Activated CD8-positive, alpha-beta memory T cell treated with anti-CD3 and anti-CD28 coated beads, Interleukin-2, amount 50 U/mL, for 24 hours (primary cell): Measurements from ENCODE around the gene KAT2A.

Experiments used
- DNase-seq: peaks from one replicate; pipeline ENCODE4 v3.0.0-alpha.2; 2020; ENCODE audit errors: extremely low read depth

KAT2A gene

DNA sequence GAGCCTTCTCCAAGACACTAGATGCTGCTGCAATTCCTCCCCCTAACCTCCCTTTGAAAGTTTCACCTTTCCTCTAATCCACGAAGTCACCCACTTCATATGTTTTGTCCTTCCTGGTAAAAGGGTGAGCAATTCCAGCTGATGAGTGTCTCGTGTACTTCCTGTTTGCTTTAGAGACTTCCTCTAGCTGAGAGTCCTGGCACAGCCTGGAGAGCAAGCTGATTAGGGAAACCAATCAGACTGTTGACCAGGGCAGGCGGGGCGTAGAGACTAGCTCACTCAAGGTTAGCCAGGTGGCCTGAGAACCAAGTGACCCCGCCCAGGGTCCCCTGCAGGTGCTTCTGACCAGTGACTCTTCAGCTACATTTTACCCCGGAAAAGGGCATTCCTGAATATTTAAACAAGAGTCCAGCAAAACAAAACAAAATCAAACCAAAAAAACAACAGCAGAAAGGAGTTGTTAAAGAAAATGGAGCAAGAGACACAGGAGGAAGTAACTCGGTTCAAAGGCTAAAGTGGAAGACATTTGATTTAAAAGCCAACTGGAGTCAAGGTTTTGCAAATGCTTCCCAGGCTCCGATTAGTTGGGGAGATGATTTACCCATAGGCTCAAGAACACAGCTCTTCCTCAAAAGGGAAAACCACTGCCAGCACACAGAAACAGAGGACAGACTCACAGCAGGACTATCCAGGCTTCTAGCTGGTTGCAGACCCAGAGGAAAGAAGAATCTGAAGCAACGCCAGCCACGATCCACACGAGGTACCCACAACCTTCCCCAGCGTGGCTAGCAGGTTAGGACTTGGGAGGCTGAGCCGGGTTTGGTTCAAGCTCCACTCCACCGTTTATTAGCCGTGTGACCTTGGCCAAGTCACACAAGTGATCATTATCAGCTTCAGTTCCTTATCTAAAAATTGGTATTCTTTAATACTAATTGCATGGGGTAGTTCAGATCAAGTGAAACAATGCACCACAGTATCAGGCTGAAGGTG, 14.8 kb upstream of the KAT2A start:
- DNase-seq = no peak

DNA sequence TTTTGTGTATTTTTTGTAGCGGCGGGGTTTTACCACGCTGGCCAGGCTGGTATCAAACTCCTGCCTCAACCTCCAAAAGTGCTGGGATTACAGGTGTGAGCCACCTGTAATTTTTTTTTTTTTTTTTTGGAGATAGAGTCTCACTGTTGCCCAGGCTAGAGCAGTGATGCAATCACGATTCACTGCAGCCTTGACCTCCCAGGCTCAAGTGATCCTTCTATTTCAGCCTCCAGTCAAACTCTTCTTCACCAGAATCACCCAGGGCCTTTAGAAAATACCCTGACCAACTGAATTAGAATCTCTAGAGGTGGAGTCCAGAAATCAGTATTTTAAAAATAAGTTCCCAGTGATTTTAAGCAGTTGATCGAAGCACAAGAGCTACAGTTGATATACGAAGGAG, 14.0 kb upstream of the KAT2A start:
- no peak for DNase-seq

DNA sequence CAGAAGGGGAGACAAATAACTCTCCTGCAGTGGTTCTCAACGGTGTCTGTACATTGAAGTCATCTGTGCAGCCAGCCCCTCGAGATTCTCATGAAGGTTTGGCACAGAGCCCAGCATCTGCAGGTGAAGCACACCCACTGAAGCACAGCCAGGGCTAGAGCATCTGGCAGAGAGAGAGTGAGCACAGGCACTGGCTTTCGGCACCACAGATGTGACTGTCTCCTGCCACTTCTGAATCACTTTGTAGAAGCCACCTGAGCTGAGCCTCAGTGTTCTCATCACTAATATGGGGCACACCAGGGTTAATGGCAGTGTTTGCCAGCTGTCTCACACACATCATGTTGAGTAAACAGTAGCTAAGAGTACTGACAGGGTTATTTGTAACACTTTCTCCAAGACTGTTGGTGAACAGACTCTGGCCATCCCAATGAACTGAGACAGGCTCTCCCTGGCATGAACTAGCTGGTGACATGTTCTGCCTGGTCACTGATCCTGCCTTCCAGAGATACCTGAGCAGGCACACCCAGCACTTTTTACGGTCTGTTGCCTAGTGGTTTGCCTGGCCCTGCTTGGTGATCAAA, 12.4 kb upstream of the KAT2A start:
- DNase-seq = no peak

DNA sequence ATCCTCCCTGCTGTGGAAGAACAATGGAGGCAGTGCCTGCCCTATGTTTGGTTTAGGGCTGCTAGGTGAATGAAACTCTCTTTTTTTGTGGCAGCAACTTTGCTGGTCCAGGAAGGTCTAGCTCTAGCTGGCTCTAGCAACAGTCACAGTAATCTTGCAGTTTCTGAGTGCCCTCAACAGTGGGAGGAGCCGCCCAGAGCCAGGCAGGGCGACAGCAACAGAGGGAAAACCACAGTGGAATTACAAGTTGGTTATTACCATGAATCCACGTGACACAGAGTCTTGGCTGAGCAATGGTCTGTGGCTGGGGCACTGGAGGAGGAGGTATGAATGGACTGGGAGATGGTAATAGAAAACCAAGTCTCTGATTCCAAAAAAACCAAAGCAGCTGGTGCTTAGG, 11.8 kb upstream of the KAT2A start:
- DNase-seq = no peak

DNA sequence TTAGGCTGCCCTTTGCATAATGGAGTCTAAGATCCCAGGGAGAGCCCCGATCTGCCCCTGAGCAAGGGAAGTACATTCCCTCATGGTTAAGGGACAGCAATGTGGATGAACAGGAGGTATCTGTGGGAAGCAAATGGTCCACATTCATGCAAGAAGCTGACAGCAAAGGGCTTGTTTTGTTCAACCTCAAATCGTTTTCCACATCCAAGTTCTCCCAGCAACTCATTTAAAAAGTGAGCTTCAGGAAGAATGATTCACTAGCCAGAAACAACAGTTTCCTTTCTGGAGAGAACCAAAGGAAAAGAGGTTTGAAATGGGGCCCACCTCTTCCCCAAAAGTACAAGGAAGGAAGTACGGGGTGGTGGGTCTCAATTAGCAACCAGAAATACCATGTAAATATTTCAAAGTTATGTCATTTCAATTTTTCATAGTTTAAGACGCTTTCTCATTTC, 10.8 kb upstream of the KAT2A start:
- no peak for DNase-seq

DNA sequence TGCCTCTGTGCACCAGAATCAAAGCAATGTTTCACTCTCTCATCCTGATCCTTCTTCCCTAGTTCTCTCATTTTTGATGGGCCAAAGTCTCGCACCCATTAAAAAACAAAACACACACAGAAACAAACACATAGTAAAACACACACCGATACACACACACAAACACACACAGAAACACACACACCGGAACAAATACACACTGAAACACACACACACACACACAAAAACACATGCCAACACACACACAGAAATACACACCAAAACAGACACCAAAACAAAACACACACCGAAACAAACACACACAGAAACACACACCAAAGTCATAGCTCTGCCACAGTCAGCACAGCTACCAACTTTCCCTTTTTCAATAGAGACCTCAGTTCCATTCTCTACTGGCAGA, 10.1 kb upstream of the KAT2A start:
- DNase-seq = no peak

DNA sequence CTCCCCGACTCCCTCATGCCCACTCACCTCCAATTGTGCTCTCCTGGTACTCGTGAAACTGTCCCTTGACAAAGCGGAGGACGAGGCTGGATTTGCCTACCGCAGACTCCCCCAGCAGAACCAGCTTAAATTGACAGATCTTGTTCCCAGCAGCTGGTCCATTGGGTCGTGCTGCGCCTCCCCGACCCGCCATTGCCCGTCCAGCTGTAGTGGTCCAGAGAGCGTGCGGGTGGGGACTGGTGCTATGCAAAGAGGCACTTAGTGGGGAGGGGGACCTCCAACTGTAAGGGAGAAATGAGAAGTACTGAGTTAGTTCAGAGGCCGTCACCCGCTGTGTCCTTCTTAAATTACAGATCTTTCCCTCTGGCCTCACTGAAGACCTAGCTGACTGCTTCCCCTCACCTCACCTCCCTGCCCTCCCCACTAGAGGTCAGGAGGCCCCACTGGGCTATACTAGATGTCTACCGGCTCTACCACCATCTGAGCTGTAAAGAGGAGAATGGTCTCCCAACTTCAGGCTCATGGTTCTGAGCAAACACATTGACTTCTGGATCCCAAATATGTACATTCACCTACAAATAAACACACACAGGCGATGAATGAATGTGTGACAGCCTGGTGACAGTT, 9.3 kb upstream of the KAT2A start:
- no peak for DNase-seq

DNA sequence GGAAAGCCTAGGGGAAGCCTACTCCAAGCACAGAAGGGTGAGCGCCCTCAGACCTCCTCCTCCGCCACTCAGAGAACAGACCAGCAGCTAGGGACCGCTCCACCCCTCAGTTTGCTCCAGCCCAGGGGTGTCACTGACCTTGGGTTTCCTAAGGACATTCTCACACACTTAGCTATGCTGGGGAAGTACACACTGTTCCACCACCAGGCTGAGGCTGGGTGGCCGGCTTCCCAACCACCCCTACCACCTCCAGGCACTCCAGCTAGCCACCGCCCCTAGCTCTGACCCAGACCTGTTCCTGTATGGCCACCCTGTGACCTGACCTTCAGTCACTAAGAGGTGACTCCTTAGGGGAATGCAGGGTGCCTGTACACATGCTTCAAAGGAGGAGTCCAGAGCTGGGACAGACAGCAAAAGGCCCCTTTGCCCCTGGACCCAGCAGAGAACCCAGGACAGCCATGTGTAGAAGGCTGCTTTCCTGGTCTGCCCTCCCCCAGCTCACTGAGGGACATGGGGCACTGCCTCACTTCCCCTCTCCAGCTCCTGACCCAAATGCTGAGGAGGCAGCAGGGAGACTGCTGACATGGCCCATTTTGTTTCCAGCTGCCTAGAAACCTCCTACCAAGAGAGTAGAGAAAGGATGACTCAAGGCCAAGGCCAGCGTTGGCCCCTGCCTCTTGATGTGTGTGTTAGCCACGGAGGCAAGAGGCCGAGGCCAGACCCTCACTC, 8.1 kb upstream of the KAT2A start:
- no peak for DNase-seq

DNA sequence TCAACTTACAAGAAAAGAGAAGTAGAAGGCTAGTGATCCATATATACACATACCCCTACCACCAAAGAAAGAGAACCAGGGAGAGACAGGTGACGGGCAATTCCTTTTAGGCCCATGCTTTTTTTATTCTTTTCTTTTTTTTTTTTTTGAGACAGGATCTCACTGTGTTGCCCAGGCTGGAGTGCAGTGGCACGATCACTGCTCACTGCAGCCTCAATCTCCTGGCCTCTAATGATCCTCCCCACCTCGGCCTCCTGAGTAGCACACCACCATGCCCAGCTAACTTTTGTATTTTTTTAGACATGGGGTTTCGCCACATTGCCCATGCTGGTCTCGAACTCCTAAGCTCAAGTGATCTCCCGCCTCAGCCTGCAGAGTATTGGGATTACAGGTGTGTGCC, 6.2 kb upstream of the KAT2A start:
- no peak for DNase-seq

DNA sequence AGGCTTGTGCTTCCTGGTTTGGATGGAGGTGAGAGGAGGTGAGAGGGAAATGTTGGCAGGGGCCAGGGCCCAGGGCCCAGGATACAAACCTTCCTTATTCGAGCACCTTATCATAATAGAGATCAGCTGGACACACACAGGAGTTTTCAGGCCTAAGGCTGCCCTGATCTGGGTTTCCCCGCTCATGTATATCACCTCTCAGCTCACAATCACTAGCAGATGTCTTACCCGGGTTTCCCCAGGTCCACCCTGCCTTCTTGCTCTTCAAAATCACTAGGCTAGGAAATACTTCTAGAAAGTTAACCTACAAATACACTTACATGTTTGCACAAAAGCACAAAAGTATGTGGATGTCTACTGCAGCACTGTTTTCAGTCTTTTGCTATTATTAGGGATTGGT, 5.7 kb upstream of the KAT2A start:
- no peak for DNase-seq

DNA sequence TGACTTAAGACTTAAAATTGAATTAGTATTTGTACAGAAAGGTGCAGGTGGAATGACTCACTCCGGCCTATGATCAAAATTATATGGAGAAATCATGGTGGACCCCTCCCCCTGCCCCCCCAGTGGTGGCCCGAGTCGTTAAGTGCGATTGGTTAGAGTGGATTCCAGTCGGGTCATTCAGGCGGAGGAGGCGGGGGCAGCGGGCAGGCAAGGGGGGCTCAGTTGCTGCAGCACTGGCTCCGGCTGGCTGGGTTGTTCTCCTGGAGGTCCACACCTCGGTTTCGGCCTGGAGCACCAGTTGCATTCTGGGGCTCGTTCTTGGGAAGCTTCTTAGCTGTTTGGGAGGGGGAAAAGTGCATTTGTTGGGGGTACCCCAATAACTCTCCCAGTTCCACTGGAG, 4.4 kb upstream of the KAT2A start:
- DNase-seq = no peak

DNA sequence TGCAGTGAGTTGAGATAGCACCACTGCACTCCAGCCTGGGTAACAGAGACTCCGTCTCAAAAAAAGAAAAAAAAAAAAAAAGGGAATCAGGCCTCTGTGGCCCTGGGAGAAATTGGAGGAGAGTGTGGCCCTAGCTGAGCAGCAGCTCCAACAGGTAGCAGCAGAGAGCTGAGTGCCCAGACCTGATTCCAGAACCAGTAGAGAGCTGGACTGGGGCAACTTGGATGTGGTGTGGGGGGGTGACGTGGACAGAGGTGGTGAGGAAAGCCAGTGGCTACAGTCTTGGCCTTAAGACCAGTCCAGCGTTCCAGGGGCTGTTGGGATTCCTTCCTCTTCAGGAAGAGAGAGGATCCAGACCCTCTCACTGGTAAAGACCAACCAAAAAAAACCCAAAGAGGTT, 3.1 kb upstream of the KAT2A start:
- DNase-seq = no peak

DNA sequence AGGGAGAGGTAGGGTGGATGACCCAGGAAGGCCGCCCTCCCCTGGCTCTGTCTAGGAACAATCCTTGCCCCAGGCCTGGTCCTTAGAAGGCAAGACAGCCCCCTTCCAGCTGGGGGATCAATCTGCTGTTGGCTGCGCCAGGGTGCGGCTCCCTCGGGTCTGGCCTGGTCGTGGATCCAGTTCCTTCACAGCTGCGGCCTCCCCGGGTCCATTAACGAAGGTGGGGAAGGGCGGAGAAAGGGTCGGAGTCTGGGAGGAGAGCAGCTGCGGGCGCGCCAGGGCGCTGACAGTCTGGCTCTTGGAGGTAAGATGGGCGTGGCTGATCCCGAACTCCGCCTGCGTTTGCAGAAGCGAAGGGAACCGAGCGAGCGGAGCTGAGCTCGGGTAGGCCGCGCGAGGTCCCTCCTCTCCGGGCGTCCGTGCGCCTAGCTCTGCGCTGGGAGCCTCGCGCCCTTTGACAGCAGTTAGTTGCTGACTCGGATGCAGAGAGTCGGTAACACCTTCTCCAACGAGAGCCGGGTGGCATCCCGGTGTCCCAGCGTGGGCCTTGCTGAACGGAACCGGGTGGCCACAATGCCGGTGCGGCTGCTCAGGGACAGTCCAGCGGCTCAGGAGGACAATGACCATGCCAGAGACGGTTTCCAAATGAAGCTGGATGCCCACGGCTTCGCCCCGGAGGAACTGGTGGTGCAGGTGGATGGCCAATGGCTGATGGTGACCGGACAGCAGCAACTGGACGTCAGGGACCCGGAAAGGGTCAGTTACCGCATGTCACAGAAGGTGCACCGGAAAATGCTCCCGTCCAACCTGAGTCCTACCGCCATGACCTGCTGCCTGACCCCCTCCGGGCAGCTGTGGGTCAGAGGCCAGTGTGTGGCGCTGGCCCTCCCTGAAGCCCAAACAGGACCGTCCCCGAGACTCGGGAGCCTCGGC, 1.5 kb upstream of the KAT2A start, which contains the start of gene HSPB9:
Gene HSPB9 (plus strand): TSS at position 434 of the 933 bp plus-strand sequence. CDS start 47 bp downstream, at position 481.
- DNase-seq = no peak

DNA sequence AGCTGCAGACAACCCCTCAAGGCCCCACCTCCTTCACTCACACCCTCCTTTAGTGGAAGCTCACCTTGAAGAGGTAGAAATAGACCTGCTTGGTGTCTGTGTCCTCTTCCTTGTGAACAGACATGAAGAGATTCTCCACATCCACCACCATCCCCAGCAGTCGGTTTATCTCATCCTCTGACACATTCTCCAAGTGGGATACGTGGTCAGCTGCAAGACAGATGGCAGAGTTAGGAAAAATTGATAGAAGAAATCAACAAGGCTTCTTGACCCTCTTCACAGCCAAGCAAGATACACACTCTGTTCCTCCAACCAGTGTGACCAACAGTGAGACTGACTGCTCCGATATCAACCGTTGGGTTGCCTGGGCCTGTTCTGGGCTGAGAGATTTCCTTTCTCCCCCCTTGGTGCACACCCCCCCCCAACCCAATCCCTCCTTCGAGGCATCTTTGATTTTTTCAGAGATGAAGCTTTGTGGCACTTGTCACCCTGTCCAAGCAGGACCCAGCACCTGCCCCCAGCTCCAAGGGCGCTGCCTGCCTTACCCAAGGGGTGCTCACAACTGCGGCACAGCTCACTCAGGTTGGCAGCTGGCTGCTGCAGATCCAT, 902 bp downstream of the KAT2A start:
- no peak for DNase-seq

DNA sequence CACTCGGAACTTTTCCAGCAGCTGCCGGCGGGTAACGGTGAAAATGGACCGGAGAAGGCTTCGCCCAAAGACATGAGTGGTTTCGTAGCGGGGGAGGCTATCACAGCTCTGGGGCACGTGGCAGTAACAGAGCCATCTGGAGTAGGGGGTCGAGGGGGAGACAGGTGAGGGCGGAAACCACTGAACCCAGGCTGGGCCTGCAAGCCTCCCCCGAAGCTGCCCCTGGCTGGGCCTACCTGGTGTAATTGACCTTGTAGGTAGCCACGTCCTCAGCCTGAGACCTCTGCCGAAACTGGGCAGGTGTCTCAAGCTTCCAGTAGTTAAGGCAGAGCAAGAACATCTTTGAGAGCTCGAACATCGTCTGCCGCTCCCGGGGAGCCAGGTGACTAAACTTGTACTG, 1.9 kb downstream of the KAT2A start:
- no peak for DNase-seq

DNA sequence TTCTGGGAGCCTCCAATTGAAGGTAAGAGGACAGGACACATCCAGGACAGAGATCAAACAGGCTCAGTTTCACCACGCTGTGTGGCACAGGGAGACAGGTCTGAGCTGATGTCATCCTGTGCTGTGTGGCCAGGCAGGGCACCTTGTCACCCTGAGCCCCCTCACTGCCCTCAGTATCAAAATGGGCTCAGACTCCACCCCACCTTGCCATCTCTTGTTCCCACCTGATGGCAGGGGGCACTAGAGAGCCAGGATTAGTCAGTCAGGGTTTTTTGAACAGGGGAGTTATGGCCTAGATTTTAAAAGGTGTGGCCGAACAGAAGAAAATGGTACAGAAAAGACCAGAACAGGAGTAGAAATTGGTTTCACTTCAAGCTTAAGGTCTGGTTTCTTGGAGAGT, 2.6 kb downstream of the KAT2A start:
- no peak for DNase-seq

DNA sequence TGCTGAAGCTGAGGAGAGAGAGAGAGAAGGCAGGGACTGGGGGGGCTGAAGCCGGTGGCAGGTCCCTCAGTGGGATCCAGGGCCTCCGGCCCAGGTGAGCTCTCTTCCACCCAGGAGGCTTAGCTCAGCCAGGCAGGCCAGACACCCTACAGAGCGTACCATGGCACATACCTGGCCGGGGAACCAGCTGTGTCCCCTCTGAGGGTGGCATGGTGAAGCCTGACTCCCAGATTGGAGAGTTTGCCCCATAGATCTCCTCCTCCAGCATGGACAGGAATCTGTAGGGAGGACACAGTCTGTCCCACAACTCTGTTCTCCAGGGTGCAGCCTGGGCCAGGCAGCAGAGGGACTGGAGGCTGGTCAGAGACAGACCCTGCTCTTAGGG, 3.0 kb downstream of the KAT2A start:
- no peak for DNase-seq

DNA sequence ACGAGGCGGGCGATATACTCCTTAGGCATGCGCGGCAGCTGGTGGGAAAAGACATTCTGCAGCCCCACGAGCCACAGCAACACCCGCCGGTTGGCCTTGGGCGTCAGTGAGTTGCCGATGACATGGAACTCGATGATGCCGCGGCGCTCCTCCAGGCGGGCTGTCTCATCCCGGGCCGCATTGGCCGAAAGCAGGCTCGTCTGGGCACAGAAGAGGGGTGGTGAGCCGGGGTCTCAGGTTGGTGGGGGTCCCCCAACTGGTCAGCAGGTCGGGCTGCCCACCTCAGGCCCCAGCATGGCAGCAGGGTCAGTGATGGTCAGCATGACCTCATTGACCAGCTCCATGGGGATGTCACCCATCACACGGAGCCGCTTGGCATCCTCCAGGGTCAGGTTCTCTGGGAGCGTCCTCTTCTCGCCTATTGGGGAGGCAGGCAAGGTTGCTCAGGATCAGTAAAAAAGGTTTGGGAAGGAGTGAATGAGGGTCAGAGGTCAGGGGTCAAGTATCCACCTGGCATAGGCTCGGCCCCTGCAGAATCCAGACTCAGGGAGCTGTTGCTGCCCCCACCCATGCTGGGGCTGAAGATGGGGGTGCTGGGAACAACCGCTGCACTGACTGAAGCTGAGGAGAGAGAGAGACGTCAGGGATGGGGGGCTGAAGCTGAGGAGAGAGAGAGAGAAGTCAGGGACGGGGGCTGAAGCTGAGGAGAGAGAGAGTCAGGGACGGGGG, 3.6 kb downstream of the KAT2A start:
- no peak for DNase-seq

DNA sequence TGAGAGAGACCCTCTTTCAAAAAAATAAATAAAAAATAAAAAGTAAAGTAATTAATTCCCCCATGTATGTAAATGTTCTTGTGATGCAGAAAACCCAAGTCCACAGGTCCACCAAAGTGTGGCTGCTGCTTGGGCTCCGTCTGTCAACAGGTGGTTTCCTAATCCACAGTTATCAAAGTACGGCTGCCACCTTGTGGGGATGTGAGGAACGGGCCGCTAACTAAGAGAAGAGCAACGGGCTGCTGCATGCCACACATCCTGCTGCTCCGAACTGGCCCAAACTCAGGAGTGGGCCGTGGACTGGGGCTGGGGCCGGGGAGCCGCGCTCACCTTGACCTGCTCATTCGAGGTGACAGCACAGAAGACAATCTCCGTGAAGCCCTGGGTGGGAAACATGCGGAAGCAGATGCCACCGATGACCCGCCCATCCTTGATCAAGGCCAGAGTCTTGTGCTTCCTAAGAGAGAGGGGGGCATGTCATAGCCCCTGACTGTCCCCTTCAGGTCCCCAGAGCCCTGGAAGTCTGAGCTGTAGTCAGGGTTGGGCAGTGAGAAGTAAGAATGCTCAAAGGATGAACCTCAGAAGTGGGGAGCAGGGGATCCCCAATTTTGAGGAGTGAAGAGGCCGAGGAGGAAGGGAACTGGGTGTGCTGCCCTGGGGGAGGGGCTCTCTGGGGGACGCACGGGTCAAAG, 4.3 kb downstream of the KAT2A start:
- peak; percentile 63 for DNase-seq
